Nephron progenitor cell (in vitro differentiated cells): ENCODE data around the gene SBK1.

Experiments used
- DNase-seq: peaks from one replicate; pipeline ENCODE4 v3.0.0; 2021
- H3K27ac Mint-ChIP-seq: 2 replicates; pipeline ENCODE4 v1.8.0; 2021; ENCODE audit warnings: mild to moderate bottlenecking, moderate library complexity, mixed read lengths
- H3K27me3 Mint-ChIP-seq: 2 replicates; pipeline ENCODE4 v1.8.0; 2021; ENCODE audit warnings: mild to moderate bottlenecking, low read depth, mixed read lengths; ENCODE audit not compliant: poor library complexity
- H3K36me3 Mint-ChIP-seq: 2 replicates; pipeline ENCODE4 v1.8.0; 2021; ENCODE audit warnings: low read depth, mixed read lengths
- H3K4me1 Mint-ChIP-seq: 2 replicates; pipeline ENCODE4 v1.8.0; 2021; ENCODE audit warnings: mixed read lengths
- H3K4me3 Mint-ChIP-seq: 2 replicates; pipeline ENCODE4 v1.8.0; 2021; ENCODE audit warnings: mild to moderate bottlenecking, moderate library complexity, mixed read lengths
- H3K9me3 Mint-ChIP-seq: 2 replicates; pipeline ENCODE4 v1.8.0; 2021; ENCODE audit warnings: mild to moderate bottlenecking, moderate library complexity, mixed read lengths
- CTCF ChIP-seq: fragments of 200-600 bp; sonication (generic); IDR thresholded peaks from 2 replicates; pipeline ENCODE4 v1.5.0; 2021; ENCODE audit warnings: antibody characterized with exemption

SBK1 gene

GRCh38 chr16:28311913-28312312, 19.6 kb downstream of the SBK1 start:
- Mint-ChIP-seq H3K36me3 (peaks cover 44% of the 10 kb centered on the region), H3K27me3 (peaks cover 6% of the 10 kb centered on the region), H3K4me1 (no peaks in the 10 kb centered on the region), H3K9me3 (no peaks in the 10 kb centered on the region), H3K27ac (peak overlapping the region; percentile 48), H3K4me3 (no peak overlapping the region)
- no peak for DNase-seq
- no peak for TF ChIP-seq CTCF

GRCh38 chr16:28312327-28312726, 20.0 kb downstream of the SBK1 start:
- Mint-ChIP-seq H3K27ac (no peak overlapping the region), H3K4me3 (no peak overlapping the region), H3K4me1 (no peaks in the 10 kb centered on the region), H3K36me3 (peaks cover 40% of the 10 kb centered on the region), H3K9me3 (no peaks in the 10 kb centered on the region), H3K27me3 (peaks cover 6% of the 10 kb centered on the region)
- no peak for TF ChIP-seq CTCF
- no peak for DNase-seq

- no peak for DNase-seq
- Mint-ChIP-seq H3K27ac (no peak overlapping the region), H3K36me3 (peaks cover 35% of the 10 kb centered on the region), H3K27me3 (peaks cover 6% of the 10 kb centered on the region), H3K9me3 (no peaks in the 10 kb centered on the region), H3K4me3 (no peak overlapping the region), H3K4me1 (no peaks in the 10 kb centered on the region)
- no peak for TF ChIP-seq CTCF
Observed at GRCh38 chr16:28313587-28313986, 21.3 kb downstream of the SBK1 start.

- Mint-ChIP-seq H3K4me3 (no peak overlapping the region), H3K4me1 (no peaks in the 10 kb centered on the region)
- DNase-seq, result no peak
Observed at GRCh38 chr16:28316054-28316453, 23.7 kb downstream of the SBK1 start.

GRCh38 chr16:28317040-28317880, 24.9 kb downstream of the SBK1 start:
- H3K27ac Mint-ChIP-seq, result no peak overlapping the region
- TF ChIP-seq CTCF, result peak; percentile 81
- peaks cover 3% of the 10 kb centered on the region for H3K27me3 Mint-ChIP-seq

More at GRCh38 chr16:28316054-28316453, 23.7 kb downstream of the SBK1 start:
- Mint-ChIP-seq H3K27me3 (peaks cover 3% of the 10 kb centered on the region), H3K36me3 (peaks cover 33% of the 10 kb centered on the region), H3K9me3 (no peaks in the 10 kb centered on the region), H3K27ac (no peak overlapping the region)
- TF ChIP-seq CTCF, result no peak

More at GRCh38 chr16:28317040-28317880, 24.9 kb downstream of the SBK1 start:
- no peaks in the 10 kb centered on the region for H3K9me3 Mint-ChIP-seq
- H3K36me3 Mint-ChIP-seq, result peaks cover 31% of the 10 kb centered on the region
- H3K4me1 Mint-ChIP-seq, result no peaks in the 10 kb centered on the region
- H3K4me3 Mint-ChIP-seq, result no peak overlapping the region
- peak; percentile 75 for DNase-seq
